NK-92 (cell line): ENCODE measurements around the gene NKAPD1.
"Not testable (repeated sequence)": the region's sequence is repeated elsewhere in the genome, so short reads cannot be mapped to it uniquely, and the experiment has no call there.

Source experiments
- DNase-seq: peaks from one replicate; lab custom pipeline; 2025; ENCODE audit not compliant: unreplicated experiment; lab: John Stamatoyannopoulos, UW

The NKAPD1 gene

GRCh38 chr11:112073941-112074811, at the start of gene NKAPD1, which contains the start of gene PIH1D2:
NKAPD1 (plus strand) TSS chr11:112074299; CDS start chr11:112075575, 1,276 bp downstream.
PIH1D2 (minus strand) TSS chr11:112074017; CDS start chr11:112073174, 843 bp downstream.
- DNase-seq = peak; percentile 8

GRCh38 chr11:112024773-112025678, 49.1 kb upstream of the NKAPD1 start, which contains the start of gene DLAT:
DLAT (plus strand) TSS chr11:112025408; CDS start chr11:112025473, 65 bp downstream.
- DNase-seq = peak; percentile 22

- DNase-seq = no peak
Measured at GRCh38 chr11:112025707-112026106, 48.4 kb upstream of the NKAPD1 start.

- DNase-seq = not testable (repeated sequence)
Measured at GRCh38 chr11:112026784-112027410, 47.2 kb upstream of the NKAPD1 start.

GRCh38 chr11:112029460-112029859, 44.6 kb upstream of the NKAPD1 start:
- DNase-seq = no peak

GRCh38 chr11:112033902-112034301, 40.2 kb upstream of the NKAPD1 start:
- no peak for DNase-seq

- no peak for DNase-seq
Measured at GRCh38 chr11:112037527-112037926, 36.6 kb upstream of the NKAPD1 start.

GRCh38 chr11:112042161-112042960, 31.7 kb upstream of the NKAPD1 start:
- DNase-seq = no peak

- DNase-seq = no peak
Measured at GRCh38 chr11:112042961-112043304, 31.2 kb upstream of the NKAPD1 start.

GRCh38 chr11:112044961-112045360, 29.1 kb upstream of the NKAPD1 start:
- DNase-seq = no peak

GRCh38 chr11:112046647-112047046, 27.5 kb upstream of the NKAPD1 start:
- DNase-seq = not testable (repeated sequence)

- not testable (repeated sequence) for DNase-seq
Measured at GRCh38 chr11:112048256-112048655, 25.8 kb upstream of the NKAPD1 start.

- no peak for DNase-seq
Measured at GRCh38 chr11:112049777-112050176, 24.3 kb upstream of the NKAPD1 start.

GRCh38 chr11:112050721-112051120, 23.4 kb upstream of the NKAPD1 start:
- no peak for DNase-seq

- DNase-seq = no peak
Measured at GRCh38 chr11:112051768-112052167, 22.3 kb upstream of the NKAPD1 start.

- no peak for DNase-seq
Measured at GRCh38 chr11:112057170-112057569, 16.9 kb upstream of the NKAPD1 start.

GRCh38 chr11:112058103-112058502, 16.0 kb upstream of the NKAPD1 start:
- no peak for DNase-seq

GRCh38 chr11:112062923-112063322, 11.2 kb upstream of the NKAPD1 start:
- DNase-seq = no peak

GRCh38 chr11:112082729-112083128, 8.6 kb downstream of the NKAPD1 start:
- no peak for DNase-seq

- DNase-seq = no peak
Measured at GRCh38 chr11:112085822-112086421, 11.8 kb downstream of the NKAPD1 start.
